HL-60 (cell line): ENCODE measurements around the gene C14orf39.

Source experiments
- DNase-seq, 2 experiments: peaks; one replicate each; pipeline ENCODE4 v3.0.0-alpha.2; 2010 to 2020; ENCODE audit warnings: low read depth in 1 of 2, low spot score in 1 of 2
- H3K27ac ChIP-seq: fragments of 250-450 bp; sonication (Bioruptor Pico); replicated peaks from 2 replicates; pipeline ENCODE4 v1.5.1; 2020; ENCODE audit warnings: mild to moderate bottlenecking, moderate library complexity
- H3K27me3 ChIP-seq: fragments of 250-450 bp; sonication (Bioruptor Pico); 2 replicates; pipeline ENCODE4 v1.5.1; 2021; ENCODE audit warnings: mild to moderate bottlenecking, moderate library complexity; ENCODE audit not compliant: insufficient read depth, poor library complexity, severe bottlenecking
- H3K4me3 ChIP-seq: replicated peaks from 2 replicates; pipeline ENCODE4 v1.5.1; 2011; ENCODE audit warnings: mild to moderate bottlenecking, control low read depth, low read length; ENCODE audit not compliant: insufficient read depth
- SPI1 ChIP-seq: IDR thresholded peaks from 2 replicates; pipeline ENCODE4 v1.6.1; 2012; ENCODE audit warnings: low read depth, mild to moderate bottlenecking, borderline replicate concordance
- TF ChIP-seq, protein P1 (sequence below): IDR thresholded peaks from 2 replicates; pipeline ENCODE4 v1.6.1; 2012; ENCODE audit warnings: low read depth; ENCODE audit not compliant: insufficient replicate concordance

The C14orf39 gene

GRCh38 chr14:60396718-60397343, 89.0 kb downstream of the C14orf39 start:
- Histone ChIP-seq H3K27ac (no peak overlapping the region), H3K4me3 (no peak overlapping the region), H3K27me3 (peaks cover 3% of the 10 kb centered on the region)
- DNase-seq: no peak
- TF ChIP-seq SPI1: 0 out of 2 replicates have a peak, but pooled peaks have one; percentile 11
- TF ChIP-seq, protein P1, sequence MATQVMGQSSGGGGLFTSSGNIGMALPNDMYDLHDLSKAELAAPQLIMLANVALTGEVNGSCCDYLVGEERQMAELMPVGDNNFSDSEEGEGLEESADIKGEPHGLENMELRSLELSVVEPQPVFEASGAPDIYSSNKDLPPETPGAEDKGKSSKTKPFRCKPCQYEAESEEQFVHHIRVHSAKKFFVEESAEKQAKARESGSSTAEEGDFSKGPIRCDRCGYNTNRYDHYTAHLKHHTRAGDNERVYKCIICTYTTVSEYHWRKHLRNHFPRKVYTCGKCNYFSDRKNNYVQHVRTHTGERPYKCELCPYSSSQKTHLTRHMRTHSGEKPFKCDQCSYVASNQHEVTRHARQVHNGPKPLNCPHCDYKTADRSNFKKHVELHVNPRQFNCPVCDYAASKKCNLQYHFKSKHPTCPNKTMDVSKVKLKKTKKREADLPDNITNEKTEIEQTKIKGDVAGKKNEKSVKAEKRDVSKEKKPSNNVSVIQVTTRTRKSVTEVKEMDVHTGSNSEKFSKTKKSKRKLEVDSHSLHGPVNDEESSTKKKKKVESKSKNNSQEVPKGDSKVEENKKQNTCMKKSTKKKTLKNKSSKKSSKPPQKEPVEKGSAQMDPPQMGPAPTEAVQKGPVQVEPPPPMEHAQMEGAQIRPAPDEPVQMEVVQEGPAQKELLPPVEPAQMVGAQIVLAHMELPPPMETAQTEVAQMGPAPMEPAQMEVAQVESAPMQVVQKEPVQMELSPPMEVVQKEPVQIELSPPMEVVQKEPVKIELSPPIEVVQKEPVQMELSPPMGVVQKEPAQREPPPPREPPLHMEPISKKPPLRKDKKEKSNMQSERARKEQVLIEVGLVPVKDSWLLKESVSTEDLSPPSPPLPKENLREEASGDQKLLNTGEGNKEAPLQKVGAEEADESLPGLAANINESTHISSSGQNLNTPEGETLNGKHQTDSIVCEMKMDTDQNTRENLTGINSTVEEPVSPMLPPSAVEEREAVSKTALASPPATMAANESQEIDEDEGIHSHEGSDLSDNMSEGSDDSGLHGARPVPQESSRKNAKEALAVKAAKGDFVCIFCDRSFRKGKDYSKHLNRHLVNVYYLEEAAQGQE: no peak
